HL-60 (cell line): Measurements from ENCODE around the gene LRRC74A.

Experiments used
- GABPA ChIP-seq: IDR thresholded peaks from 2 replicates; pipeline ENCODE4 v1.6.1; 2012; ENCODE audit warnings: low read depth
- POLR2AphosphoS5 ChIP-seq: IDR thresholded peaks from 2 replicates; pipeline ENCODE4 v1.6.1; 2012; ENCODE audit warnings: low read depth
- REST ChIP-seq: IDR thresholded peaks from 2 replicates; pipeline ENCODE4 v1.6.1; 2012; ENCODE audit warnings: low read depth; ENCODE audit not compliant: insufficient replicate concordance
- TF ChIP-seq, protein P1 (sequence below): IDR thresholded peaks from one replicate; pipeline ENCODE4 v1.5.1; 2011; ENCODE audit warnings: low read length, control low read depth, inconsistent platforms; ENCODE audit not compliant: insufficient read depth

GRCh38 chr14:76808011-76808410 is 18.2 kb upstream of the LRRC74A start:
- TF ChIP-seq, protein P1, sequence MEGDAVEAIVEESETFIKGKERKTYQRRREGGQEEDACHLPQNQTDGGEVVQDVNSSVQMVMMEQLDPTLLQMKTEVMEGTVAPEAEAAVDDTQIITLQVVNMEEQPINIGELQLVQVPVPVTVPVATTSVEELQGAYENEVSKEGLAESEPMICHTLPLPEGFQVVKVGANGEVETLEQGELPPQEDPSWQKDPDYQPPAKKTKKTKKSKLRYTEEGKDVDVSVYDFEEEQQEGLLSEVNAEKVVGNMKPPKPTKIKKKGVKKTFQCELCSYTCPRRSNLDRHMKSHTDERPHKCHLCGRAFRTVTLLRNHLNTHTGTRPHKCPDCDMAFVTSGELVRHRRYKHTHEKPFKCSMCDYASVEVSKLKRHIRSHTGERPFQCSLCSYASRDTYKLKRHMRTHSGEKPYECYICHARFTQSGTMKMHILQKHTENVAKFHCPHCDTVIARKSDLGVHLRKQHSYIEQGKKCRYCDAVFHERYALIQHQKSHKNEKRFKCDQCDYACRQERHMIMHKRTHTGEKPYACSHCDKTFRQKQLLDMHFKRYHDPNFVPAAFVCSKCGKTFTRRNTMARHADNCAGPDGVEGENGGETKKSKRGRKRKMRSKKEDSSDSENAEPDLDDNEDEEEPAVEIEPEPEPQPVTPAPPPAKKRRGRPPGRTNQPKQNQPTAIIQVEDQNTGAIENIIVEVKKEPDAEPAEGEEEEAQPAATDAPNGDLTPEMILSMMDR: no peak
- no peak for TF ChIP-seq GABPA
- TF ChIP-seq REST: no peak
- no peak for TF ChIP-seq POLR2AphosphoS5
